NCI-H1417 treated with DMSO at 0.1 percent for 48 hours (cell line): ENCODE measurements around the gene SEL1L3.
"Not testable (repeated sequence)": the region's sequence is repeated elsewhere in the genome, so short reads cannot be mapped to it uniquely, and the experiment has no call there.

Experiments
- DNase-seq: peaks from one replicate; lab custom pipeline; 2025; lab: John Stamatoyannopoulos, UW

SEL1L3 gene

GRCh38 chr4:25862411-25863346, at the start of gene SEL1L3:
Gene SEL1L3, minus strand, starts transcription at chr4:25862988. Its CDS starts 152 bp downstream, at chr4:25862836.
- no peak for DNase-seq

DNA sequence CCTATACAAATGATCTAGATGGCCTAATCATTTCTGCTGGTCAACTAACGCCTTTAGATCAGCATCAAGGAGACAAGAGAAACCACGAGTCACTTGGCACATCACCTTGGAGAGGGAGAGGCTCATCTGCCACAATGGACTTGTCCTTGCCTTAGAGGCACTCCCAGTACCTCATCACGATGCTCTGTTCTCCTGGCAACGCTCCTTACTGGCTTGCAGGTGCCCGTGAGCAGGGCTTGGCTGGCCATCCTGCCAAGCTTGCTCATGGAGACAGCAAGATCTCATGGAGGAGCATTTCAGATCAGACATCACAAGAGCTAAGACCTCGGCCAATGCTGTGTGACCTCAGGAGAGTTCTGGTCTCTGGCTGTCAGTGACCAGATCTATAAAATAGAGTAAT, 48.6 kb upstream of the SEL1L3 start:
- DNase-seq: no peak

GRCh38 chr4:25908491-25908901, 45.7 kb upstream of the SEL1L3 start:
- DNase-seq: no peak

- DNase-seq: not testable (repeated sequence)
These were observed 43.3 kb upstream of the SEL1L3 start for GRCh38 chr4:25906113-25906512.

- no peak for DNase-seq
These were observed 42.6 kb upstream of the SEL1L3 start for GRCh38 chr4:25905371-25905770.

DNA sequence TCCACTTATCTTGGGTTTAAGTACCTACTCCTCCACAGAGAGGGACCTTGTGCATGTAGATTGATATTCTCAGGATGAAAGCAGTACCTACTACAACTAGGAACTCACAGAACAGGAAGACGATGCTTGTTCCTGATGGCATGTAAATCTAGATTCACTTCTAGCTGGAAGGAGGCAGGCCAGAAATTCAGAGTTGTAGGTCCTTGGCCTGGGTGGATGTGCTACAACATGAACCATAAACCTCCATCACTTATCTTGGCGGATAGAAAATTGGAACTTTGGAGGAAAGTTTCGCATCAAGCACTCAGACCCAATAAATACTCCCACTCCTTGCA, 41.9 kb upstream of the SEL1L3 start:
- no peak for DNase-seq

- DNase-seq: no peak
These were observed 41.3 kb upstream of the SEL1L3 start for GRCh38 chr4:25903900-25904747.

GRCh38 chr4:25901030-25901430, 38.2 kb upstream of the SEL1L3 start:
- no peak for DNase-seq

DNA sequence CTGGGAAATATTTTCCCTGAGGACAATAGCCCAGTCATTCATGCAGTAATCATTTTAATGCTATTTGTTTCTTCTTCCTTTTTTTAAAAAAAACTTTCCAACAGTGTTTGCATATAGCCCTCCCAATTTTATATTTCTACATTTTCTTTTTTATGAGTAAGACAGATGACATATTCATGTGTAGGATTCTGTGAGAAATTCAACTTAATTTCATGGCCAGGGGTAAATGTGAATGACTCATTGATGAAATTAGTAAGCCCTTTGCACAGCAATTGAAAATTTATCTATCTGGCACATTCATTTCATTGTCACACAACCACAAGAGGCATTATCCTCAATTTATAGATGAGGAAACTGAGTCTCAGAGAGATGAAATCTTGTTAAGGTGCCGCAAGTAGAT, 37.5 kb upstream of the SEL1L3 start:
- DNase-seq: no peak

DNA sequence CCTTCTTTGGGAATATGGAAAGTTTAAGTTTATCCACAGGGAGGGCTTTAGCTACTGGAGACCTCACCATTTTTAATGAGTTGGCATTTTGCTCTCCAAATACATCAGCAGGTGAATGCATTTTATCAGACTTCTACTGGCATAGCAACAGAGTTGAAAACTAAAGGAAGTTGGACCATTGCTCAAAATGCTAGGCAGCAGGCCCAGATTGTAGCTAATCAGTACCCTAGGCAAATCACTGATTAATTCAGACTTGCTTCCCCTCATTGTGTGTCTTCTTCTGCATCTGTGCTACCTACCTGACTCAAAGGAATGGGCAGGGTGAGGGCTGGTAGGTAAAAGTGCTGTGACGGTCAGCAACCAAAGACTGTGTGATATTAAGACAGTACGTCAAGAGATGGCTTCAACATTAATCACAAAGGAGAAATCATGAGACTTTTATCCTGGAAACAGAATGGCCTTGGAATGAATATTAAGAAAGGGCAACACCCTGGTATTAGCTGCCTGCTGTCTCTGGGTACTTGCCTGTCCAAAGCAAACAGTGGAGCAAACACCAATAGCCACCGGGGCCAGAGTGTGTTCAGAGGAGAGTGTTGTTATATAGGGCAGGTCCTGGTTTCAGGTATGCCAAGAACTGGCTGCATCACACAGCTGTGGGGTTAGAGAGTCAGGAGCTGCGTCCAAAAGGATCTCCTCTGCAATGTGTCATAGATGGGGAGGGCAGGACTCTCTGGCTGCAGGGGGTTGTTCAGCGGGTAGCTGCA, 34.2 kb upstream of the SEL1L3 start:
- no peak for DNase-seq

- no peak for DNase-seq
These were observed 30.0 kb upstream of the SEL1L3 start for GRCh38 chr4:25892796-25893195.

GRCh38 chr4:25890571-25891485, 28.0 kb upstream of the SEL1L3 start:
- no peak for DNase-seq

DNA sequence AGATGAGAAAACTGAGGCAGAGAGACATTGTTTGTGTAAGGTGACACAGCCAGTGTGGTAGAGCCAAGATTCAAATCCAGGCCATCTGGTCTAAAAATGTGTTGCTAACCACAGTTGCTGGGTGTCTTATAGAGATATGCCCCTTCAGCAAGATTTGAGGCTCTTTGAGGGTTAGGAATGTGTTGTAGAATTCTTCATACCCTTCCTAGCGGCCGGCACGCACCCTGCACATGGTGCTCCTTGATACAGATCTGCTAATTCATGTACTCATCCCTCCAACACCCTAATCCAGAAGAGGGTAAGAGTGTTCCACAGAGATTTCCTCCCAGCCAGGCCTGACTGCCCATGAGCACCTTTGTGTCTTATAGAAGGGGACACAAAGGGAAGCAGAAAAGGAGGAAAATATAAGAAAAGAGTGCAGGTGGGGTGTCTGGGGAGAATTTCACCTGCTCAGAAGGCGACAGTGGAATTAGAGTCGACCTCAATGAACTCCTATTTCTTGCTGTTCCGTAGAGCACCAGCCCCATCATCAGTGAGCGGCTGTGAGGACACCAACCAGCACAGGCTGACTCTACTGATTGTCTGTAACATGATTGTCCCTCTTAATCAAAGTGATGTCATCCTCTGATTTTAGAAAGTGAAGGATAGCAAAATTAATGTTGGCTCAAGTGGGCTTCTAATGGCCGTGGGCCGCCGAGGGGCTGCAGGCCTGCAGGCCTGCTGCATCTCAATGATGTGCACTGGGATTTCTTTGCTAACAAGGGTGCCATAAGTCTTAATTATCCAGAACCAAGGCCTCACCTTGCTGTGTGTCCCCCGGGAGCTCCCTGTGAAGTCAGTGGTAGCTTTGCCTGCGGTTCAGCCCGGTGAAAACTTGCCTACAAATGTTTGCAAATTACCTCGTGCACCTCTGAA, 27.1 kb upstream of the SEL1L3 start:
- no peak for DNase-seq

DNA sequence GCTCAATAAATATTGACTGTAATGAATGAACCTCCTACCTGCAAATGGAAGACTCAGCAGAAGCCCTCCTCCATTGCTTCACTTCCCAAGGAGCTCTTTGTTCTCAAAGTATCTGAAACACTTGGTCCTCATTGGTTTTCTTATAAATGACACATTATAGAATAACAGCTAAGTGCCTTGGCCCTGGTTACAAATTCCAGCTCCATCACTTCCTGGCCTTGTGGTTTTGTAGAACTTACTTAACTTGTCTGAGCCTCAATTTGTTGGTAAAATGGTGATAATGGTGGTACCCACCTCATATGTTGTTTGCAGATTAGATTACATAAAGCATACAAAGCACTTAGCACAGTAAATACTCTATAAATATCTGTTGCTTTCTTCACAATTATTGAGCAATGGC, 26.0 kb upstream of the SEL1L3 start:
- no peak for DNase-seq

- DNase-seq: no peak
These were observed 21.4 kb upstream of the SEL1L3 start for GRCh38 chr4:25884031-25884782.

DNA sequence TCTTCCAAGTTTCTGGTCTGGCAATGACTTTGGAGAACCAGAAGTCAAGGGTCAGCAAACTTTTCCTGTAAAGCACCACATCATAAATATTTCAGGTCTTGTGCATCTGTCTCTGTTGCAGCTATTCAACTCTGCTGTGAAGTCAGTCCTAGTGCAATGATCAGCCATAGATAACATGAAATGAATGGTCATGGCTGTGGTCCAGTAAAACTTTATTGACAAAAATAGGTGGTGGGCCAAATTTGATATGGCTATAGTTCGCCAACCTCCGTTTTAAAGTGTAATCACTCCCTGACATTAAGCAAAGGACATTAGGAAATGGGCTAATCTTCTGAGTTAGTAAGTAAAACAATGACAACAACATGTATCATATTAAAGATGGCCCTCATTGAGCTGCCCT, 20.8 kb upstream of the SEL1L3 start:
- no peak for DNase-seq

GRCh38 chr4:25882226-25882625, 19.4 kb upstream of the SEL1L3 start:
- no peak for DNase-seq

DNA sequence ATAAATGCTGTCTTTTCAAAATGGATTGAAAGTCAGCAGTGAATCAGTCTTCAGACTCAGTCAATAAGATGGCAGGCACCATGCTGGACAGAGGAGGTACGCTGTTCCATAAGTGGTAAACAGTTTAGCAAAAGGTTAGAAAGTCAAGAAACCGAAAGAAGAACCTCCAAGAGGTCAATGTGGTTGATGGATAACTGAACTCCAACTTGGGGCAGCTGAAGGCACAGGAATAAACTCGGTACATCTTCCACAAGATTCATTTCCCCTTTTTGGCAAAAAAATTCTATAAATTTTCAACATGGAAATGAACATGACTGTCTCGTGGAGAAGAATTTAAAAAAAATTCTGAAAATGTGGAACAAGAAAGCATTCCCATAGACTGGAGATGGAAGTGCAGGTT, 18.4 kb upstream of the SEL1L3 start:
- no peak for DNase-seq

GRCh38 chr4:25879991-25880651, 17.3 kb upstream of the SEL1L3 start:
- DNase-seq: no peak
